ENCODE results near the gene FLT3LG. TPM values are rescaled to one million over a fixed set of nuclear protein-coding genes. Genes with fewer than 3 reads are reported as not detected.

FLT3LG gene
- total RNA-seq, 2 donors from 2014 or later: 7.3 to 12.0 TPM

- no peak for DNase-seq (ENCODE audit: low spot score)
- intact Hi-C loops (cut with DNase I): no loop called here
Measured at GRCh38 chr19:49479975-49480628, 6.1 kb downstream of the FLT3LG start.

GRCh38 chr19:49481020-49481683 is 7.1 kb downstream of the FLT3LG start:
- intact Hi-C loops (cut with DNase I): no loop called here

GRCh38 chr19:49486232-49486631 is 12.2 kb downstream of the FLT3LG start:
- DNase-seq (ENCODE audit: low spot score): no peak
- intact Hi-C loops (cut with DNase I): no loop called here

More at GRCh38 chr19:49481020-49481683, 7.1 kb downstream of the FLT3LG start:
- DNase-seq (ENCODE audit: low spot score): no peak

- intact Hi-C loops (cut with DNase I): no loop called here
- DNase-seq (ENCODE audit: low spot score): no peak
Measured at GRCh38 chr19:49486710-49487276, 12.8 kb downstream of the FLT3LG start.

GRCh38 chr19:49487277-49488045 is 13.4 kb downstream of the FLT3LG start, which contains the start of gene RPL13A:
Gene RPL13A (plus strand): TSS chr19:49487608. CDS start chr19:49487630, 22 bp downstream.
- intact Hi-C loops (cut with DNase I): no loop called here
- peak; percentile 100 for DNase-seq (ENCODE audit: low spot score)

- no peak for DNase-seq (ENCODE audit: low spot score)
- intact Hi-C loops (cut with DNase I): no loop called here
Measured at GRCh38 chr19:49488046-49488862, 14.2 kb downstream of the FLT3LG start.

GRCh38 chr19:49488863-49489537 is 15.0 kb downstream of the FLT3LG start:
- intact Hi-C loops (cut with DNase I): no loop called here
- DNase-seq (ENCODE audit: low spot score): no peak

GRCh38 chr19:49489601-49490167 is 15.7 kb downstream of the FLT3LG start:
- DNase-seq (ENCODE audit: low spot score): no peak
- intact Hi-C loops (cut with DNase I): no loop called here

- intact Hi-C loops (cut with DNase I): no loop called here
- DNase-seq (ENCODE audit: low spot score): no peak
Measured at GRCh38 chr19:49490287-49491029, 16.4 kb downstream of the FLT3LG start.

- DNase-seq (ENCODE audit: low spot score): no peak
- intact Hi-C loops (cut with DNase I): no loop called here
Measured at GRCh38 chr19:49491030-49491803, 17.2 kb downstream of the FLT3LG start.

GRCh38 chr19:49491804-49492572 is 18.0 kb downstream of the FLT3LG start:
- no peak for DNase-seq (ENCODE audit: low spot score)
- intact Hi-C loops (cut with DNase I): no loop called here

GRCh38 chr19:49492573-49493405 is 18.8 kb downstream of the FLT3LG start:
- intact Hi-C loops (cut with DNase I): no loop called here
- no peak for DNase-seq (ENCODE audit: low spot score)

GRCh38 chr19:49496574-49497008 is 22.6 kb downstream of the FLT3LG start:
- DNase-seq (ENCODE audit: low spot score): no peak
- intact Hi-C loops (cut with DNase I): no loop called here

GRCh38 chr19:49497047-49497788 is 23.2 kb downstream of the FLT3LG start:
- DNase-seq (ENCODE audit: low spot score): peak; percentile 91
- intact Hi-C loops (cut with DNase I): no loop called here

GRCh38 chr19:49497789-49498103 is 23.7 kb downstream of the FLT3LG start:
- no peak for DNase-seq (ENCODE audit: low spot score)
- intact Hi-C loops (cut with DNase I): no loop called here
